HEK293T (cell line): ENCODE results near the gene CCDC70.

ENCODE experiments used
- ARNT ChIP-seq: fragments of 450-650 bp; IDR thresholded peaks from 2 replicates; pipeline ENCODE4 v1.6.1; 2017; ENCODE audit warnings: mild to moderate bottlenecking
- FOXK2 ChIP-seq: fragments of 450-650 bp; IDR thresholded peaks from 2 replicates; pipeline ENCODE4 v1.6.1; 2016; ENCODE audit warnings: mild to moderate bottlenecking
- ZNF384 ChIP-seq: fragments of 450-650 bp; IDR thresholded peaks from 2 replicates; pipeline ENCODE4 v1.6.1; 2016

DNA sequence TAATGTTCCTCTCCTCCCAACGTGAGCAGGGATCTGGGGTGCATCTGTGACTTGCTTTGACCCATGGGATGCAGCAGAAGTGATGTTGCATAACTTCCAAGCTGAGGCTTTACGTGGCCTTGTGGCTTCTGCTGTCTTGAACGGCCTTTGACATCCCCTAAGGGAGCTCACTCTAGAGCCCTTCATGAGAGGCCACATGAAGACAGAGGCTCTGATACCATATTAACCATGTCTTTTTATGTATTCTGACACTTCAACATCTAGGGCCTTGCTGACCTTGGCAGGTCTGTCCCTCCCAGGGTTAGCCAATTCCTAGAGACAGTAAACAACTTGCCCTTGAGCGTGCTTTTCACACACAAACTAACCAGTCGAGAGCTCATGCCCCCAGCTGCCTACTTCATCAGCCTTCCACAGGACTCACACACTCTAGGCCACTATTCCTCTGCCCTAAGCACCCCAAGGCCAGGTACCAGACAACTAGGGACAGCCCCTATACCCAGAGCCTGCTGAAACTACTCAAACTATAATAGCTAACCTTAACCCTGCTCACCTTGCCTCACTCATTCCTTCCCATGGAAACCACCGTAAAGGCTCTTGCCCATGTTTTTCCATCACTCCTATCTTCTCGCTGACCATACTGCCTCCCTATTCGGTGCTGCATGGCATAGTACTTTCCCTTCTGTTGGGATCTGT, 45.4 kb downstream of the CCDC70 start:
- TF ChIP-seq ZNF384 (no peak), FOXK2 (no peak), ARNT (no peak)
